Thoracic aorta (tissue), 2 donors: Measurements from ENCODE around the gene RNF152. TPM values are rescaled to one million over a fixed set of nuclear protein-coding genes. Genes with fewer than 3 reads are reported as not detected.

Source experiments
- ATAC-seq: fragments of 150-250 bp; one replicate; pipeline ENCODE4 v1.8.0; 2017; ENCODE audit warnings: low read depth; ENCODE audit not compliant: insufficient number of reproducible peaks, low FRiP score
- DNase-seq: peaks from one replicate; pipeline ENCODE4 v3.0.0-alpha.2; 2020; ENCODE audit warnings: low spot score
- H3K27ac ChIP-seq, 2 donors: fragments of 200-600 bp; sonication (generic); 1 replicate in 1 of 2; 2 replicates in 1 of 2; pipeline ENCODE4 v1.5.1; 2016; ENCODE audit warnings: mild to moderate bottlenecking in 2 of 2, moderate library complexity in 2 of 2
- H3K27me3 ChIP-seq: fragments of 200-600 bp; sonication (generic); replicated peaks from 2 replicates; pipeline ENCODE4 v1.6.0; 2016; ENCODE audit warnings: mild to moderate bottlenecking; ENCODE audit not compliant: insufficient read depth
- H3K36me3 ChIP-seq: fragments of 200-600 bp; sonication (generic); one replicate; pipeline ENCODE4 v1.5.1; 2016
- H3K4me1 ChIP-seq, 2 donors: fragments of 200-600 bp; sonication (generic); 1 replicate in 1 of 2; 2 replicates in 1 of 2; pipeline versions ENCODE4 v1.5.1 to v1.6.0; 2016; ENCODE audit warnings: low read depth in 2 of 2, mild to moderate bottlenecking in 1 of 2; ENCODE audit not compliant: control insufficient read depth in 1 of 2
- H3K4me3 ChIP-seq: fragments of 200-600 bp; sonication (generic); 2 replicates; pipeline ENCODE4 v1.5.1; 2016; ENCODE audit warnings: mild to moderate bottlenecking
- H3K9me3 ChIP-seq: fragments of 200-600 bp; sonication (generic); 2 replicates; pipeline ENCODE4 v1.5.1; 2016
- total RNA-seq, 2 donors: library from RNA; depleted of rRNA; stranded (reverse); fragments of >200 nt; gene quantifications; one replicate each; pipeline versions ENCODE4 v1.1.0 to v1.2.3, GENCODE V29; 2016
- TF ChIP-seq, protein P1 (sequence below): fragments of 200-600 bp; sonication (generic); IDR thresholded peaks from one replicate; pipeline ENCODE4 v1.5.1; 2019; ENCODE audit warnings: antibody characterized with exemption

RNF152 gene
- total RNA-seq, 2 donors from 2014 or later = 30.5 to 57.7 TPM

DNA sequence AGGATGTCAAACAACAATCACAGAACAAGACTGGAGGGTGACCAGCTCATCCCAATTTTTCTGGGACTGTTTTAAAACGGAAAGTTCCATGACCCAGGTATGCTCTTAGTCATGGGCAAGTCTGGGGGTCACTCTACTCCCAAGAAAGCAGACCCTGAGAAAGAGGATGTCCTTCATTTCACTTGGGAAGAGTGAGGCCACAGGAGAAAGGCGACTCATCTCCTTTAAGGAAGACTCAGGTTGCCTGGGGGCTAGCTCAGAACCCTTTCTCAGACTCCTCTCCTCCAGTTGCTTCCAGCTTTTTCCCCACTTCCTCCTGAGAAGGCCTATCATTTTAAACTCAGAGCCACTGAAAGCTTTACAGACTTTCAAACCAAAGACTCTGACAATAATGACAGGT lies 9.3 kb downstream of the RNF152 start:
- no peaks in the 10 kb centered on the region for H3K36me3 ChIP-seq
- TF ChIP-seq, protein P1, sequence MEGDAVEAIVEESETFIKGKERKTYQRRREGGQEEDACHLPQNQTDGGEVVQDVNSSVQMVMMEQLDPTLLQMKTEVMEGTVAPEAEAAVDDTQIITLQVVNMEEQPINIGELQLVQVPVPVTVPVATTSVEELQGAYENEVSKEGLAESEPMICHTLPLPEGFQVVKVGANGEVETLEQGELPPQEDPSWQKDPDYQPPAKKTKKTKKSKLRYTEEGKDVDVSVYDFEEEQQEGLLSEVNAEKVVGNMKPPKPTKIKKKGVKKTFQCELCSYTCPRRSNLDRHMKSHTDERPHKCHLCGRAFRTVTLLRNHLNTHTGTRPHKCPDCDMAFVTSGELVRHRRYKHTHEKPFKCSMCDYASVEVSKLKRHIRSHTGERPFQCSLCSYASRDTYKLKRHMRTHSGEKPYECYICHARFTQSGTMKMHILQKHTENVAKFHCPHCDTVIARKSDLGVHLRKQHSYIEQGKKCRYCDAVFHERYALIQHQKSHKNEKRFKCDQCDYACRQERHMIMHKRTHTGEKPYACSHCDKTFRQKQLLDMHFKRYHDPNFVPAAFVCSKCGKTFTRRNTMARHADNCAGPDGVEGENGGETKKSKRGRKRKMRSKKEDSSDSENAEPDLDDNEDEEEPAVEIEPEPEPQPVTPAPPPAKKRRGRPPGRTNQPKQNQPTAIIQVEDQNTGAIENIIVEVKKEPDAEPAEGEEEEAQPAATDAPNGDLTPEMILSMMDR = no peak
- ATAC-seq = no peak
- no peak for DNase-seq
- no peak overlapping the region for H3K4me3 ChIP-seq
- H3K27me3 ChIP-seq = no peaks in the 10 kb centered on the region
- no peaks in the 10 kb centered on the region for H3K9me3 ChIP-seq
- H3K27ac ChIP-seq = no peak overlapping the region
- H3K4me1 ChIP-seq = peaks cover 0 to 9% of the 10 kb centered on the region in 2 donors

DNA sequence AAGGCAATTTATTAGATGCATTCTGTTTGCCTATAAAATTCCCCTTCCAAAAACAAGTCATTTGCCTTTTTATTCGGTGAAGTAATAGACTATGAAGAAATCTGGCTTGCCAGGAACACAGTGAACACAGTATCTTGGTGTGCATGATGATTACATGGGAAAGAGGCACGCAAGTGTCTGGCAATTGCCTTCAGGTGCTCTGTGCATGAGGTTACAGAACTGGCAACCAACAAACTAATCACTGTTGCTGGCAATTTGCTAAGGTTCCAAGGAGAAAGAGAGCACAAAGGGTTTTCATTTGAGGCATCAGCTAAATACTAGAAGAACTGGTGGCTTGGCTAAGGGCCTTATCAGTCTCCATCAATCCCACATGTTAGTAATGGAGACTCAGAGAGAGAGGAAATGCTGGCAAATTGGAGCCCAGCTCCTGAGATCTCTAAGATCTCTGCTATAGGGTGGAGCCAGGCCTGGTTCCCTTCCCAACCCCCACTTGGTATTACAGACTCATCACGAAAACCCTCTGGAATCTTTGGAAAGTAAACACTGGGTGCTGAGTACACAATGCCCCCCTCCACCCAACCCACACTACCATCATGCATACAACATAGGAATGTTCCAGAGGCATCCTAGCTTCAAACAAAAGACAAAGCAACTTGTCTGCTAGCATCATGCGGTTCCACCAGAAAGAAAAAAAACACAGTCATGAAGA lies 10.4 kb downstream of the RNF152 start:
- no peaks in the 10 kb centered on the region for H3K9me3 ChIP-seq
- DNase-seq = no peak
- peaks cover 0 to 9% of the 10 kb centered on the region in 2 donors for H3K4me1 ChIP-seq
- H3K27me3 ChIP-seq = no peaks in the 10 kb centered on the region
- H3K27ac ChIP-seq = no peak overlapping the region
- no peak overlapping the region for H3K4me3 ChIP-seq
- no peaks in the 10 kb centered on the region for H3K36me3 ChIP-seq
- TF ChIP-seq, protein P1 = no peak
- ATAC-seq = no peak

GRCh38 chr18:61876899-61877298 lies 15.9 kb downstream of the RNF152 start:
- ATAC-seq (no peak), DNase-seq (no peak)
- no peaks in the 10 kb centered on the region for H3K4me1 ChIP-seq
- H3K4me3 ChIP-seq = no peak overlapping the region
- no peaks in the 10 kb centered on the region for H3K36me3 ChIP-seq
- TF ChIP-seq, protein P1 = no peak
- no peaks in the 10 kb centered on the region for H3K27me3 ChIP-seq
- H3K27ac ChIP-seq = no peak overlapping the region
- no peaks in the 10 kb centered on the region for H3K9me3 ChIP-seq

GRCh38 chr18:61870151-61870550 lies 22.7 kb downstream of the RNF152 start:
- Histone ChIP-seq H3K27ac (no peak overlapping the region), H3K4me3 (no peak overlapping the region), H3K36me3 (no peaks in the 10 kb centered on the region), H3K27me3 (no peaks in the 10 kb centered on the region), H3K9me3 (no peaks in the 10 kb centered on the region), H3K4me1 (peaks cover 8 to 11% of the 10 kb centered on the region in 2 donors)
- no peak for DNase-seq
- TF ChIP-seq, protein P1 = no peak
- no peak for ATAC-seq

GRCh38 chr18:61869636-61870035 lies 23.2 kb downstream of the RNF152 start:
- Histone ChIP-seq H3K27me3 (no peaks in the 10 kb centered on the region), H3K4me3 (no peak overlapping the region), H3K36me3 (no peaks in the 10 kb centered on the region), H3K4me1 (peaks cover 8 to 11% of the 10 kb centered on the region in 2 donors), H3K9me3 (no peaks in the 10 kb centered on the region), H3K27ac (no peak overlapping the region)
- no peak for ATAC-seq
- DNase-seq = no peak
- TF ChIP-seq, protein P1 = no peak
